ENCODE measurements around the gene CRELD1. TPM values are rescaled to one million over a fixed set of nuclear protein-coding genes. Genes with fewer than 3 reads are reported as not detected.

Gene CRELD1
- total and polyA plus RNA-seq, 7 donors: 4.8 to 67.8 (median 33.7) TPM

- Histone ChIP-seq H3K27ac (no peak overlapping the region), H3K4me1 (peaks cover 0 to 43% (median 34%) of the 10 kb centered on the region in 4 donors), H3K36me3 (peaks cover 0 to 12% (median 4%) of the 10 kb centered on the region in 4 donors), H3K27me3 (no peaks in the 10 kb centered on the region), H3K9me3 (no peaks in the 10 kb centered on the region), H3K4me3 (no peak overlapping the region)
- intact Hi-C loops (cut with DNase I): no loop called here
- WGBS, 2 donors: 87 to 93% methylated on average over 3 of the region's 3 CpGs
- TF ChIP-seq POLR2A (IDR thresholded peaks at IDR 0.05) (no peak), EP300 (IDR thresholded peaks at IDR 0.05) (no peak), POLR2AphosphoS5 (IDR thresholded peaks at IDR 0.05) (no peak)
- TF ChIP-seq, protein P1, sequence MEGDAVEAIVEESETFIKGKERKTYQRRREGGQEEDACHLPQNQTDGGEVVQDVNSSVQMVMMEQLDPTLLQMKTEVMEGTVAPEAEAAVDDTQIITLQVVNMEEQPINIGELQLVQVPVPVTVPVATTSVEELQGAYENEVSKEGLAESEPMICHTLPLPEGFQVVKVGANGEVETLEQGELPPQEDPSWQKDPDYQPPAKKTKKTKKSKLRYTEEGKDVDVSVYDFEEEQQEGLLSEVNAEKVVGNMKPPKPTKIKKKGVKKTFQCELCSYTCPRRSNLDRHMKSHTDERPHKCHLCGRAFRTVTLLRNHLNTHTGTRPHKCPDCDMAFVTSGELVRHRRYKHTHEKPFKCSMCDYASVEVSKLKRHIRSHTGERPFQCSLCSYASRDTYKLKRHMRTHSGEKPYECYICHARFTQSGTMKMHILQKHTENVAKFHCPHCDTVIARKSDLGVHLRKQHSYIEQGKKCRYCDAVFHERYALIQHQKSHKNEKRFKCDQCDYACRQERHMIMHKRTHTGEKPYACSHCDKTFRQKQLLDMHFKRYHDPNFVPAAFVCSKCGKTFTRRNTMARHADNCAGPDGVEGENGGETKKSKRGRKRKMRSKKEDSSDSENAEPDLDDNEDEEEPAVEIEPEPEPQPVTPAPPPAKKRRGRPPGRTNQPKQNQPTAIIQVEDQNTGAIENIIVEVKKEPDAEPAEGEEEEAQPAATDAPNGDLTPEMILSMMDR (IDR thresholded peaks at IDR 0.05): no peak
- DNase-seq: no peak
These were observed 45.1 kb upstream of the CRELD1 start for GRCh38 chr3:9888540-9888939.

- intact Hi-C loops (cut with DNase I): no loop called here
- peaks cover 0 to 42% (median 32%) of the 10 kb centered on the region in 4 donors for H3K4me1 ChIP-seq
These were observed 44.2 kb upstream of the CRELD1 start for GRCh38 chr3:9889405-9889804.

GRCh38 chr3:9890249-9891071 lies 43.2 kb upstream of the CRELD1 start, which contains the start of gene JAGN1:
Gene JAGN1, plus strand, starts transcription at chr3:9890610. Its CDS starts 113 bp downstream, at chr3:9890723.
- H3K27ac ChIP-seq: peak within 1 kb of the TSS; percentile 90 to 100 (median 98)
- peak; percentile 94 to 99 (median 96) for TF ChIP-seq POLR2AphosphoS5 (IDR thresholded peaks at IDR 0.05)
- TF ChIP-seq, protein P1 (IDR thresholded peaks at IDR 0.05): peak in 1 of 4 experiments; percentile 15
- peak; percentile 93 to 95 for TF ChIP-seq POLR2A (IDR thresholded peaks at IDR 0.05)
- TF ChIP-seq EP300 (IDR thresholded peaks at IDR 0.05): no peak
- 0 to 1% methylated on average over 62 of the region's 62 CpGs for WGBS, 2 donors

More at GRCh38 chr3:9889405-9889804, 44.2 kb upstream of the CRELD1 start:
- DNase-seq: no peak
- TF ChIP-seq POLR2A (IDR thresholded peaks at IDR 0.05) (no peak), EP300 (IDR thresholded peaks at IDR 0.05) (no peak), POLR2AphosphoS5 (IDR thresholded peaks at IDR 0.05) (no peak)
- TF ChIP-seq, protein P1 (IDR thresholded peaks at IDR 0.05): no peak
- Histone ChIP-seq H3K27ac (peak overlapping the region in 3 of 4 donors; percentile 90 to 100 (median 99)), H3K27me3 (no peaks in the 10 kb centered on the region), H3K4me3 (no peak overlapping the region), H3K9me3 (no peaks in the 10 kb centered on the region), H3K36me3 (peaks cover 0 to 14% (median 5%) of the 10 kb centered on the region in 4 donors)
- WGBS, 2 donors: 79 to 89% methylated on average over 5 of the region's 5 CpGs

DNA sequence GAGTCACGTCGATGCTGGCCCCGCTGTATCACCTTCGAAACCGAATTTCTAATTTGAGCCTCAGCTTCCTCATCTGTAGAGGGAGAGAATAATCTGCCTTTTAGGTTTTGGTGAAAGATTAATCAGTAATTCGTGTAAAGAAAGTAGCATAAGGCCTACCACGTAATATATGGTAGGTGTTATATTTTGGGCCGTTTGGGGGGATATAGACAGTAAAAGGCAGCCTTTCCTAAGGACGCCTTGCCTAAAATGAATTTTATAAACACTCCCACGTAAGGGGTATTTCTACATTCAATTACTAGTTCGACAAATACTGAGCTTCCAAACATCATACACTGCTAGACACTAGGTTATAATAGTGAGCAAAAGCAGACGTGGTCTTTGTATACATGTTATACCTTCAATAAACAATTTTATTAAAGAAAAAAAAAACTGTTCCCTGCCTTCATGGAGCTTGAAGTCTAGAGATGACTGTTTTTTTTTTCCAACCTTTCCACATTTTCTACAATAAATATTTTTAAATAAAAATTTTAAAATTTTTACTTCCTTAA lies 42.5 kb upstream of the CRELD1 start:
- no peaks in the 10 kb centered on the region for H3K27me3 ChIP-seq
- H3K4me1 ChIP-seq: peaks cover 0 to 36% (median 26%) of the 10 kb centered on the region in 4 donors
- WGBS, 2 donors: 3 to 10% methylated on average over 12 of the region's 12 CpGs
- intact Hi-C loops (cut with DNase I): loop anchor here (2.0 kb wide), 2 partner anchors 24 kb away; no protein-coding TSS in a partner anchor
- H3K36me3 ChIP-seq: peaks cover 0 to 14% (median 5%) of the 10 kb centered on the region in 4 donors
- no peaks in the 10 kb centered on the region for H3K9me3 ChIP-seq
- no peak for DNase-seq
- TF ChIP-seq POLR2A (IDR thresholded peaks at IDR 0.05) (no peak), POLR2AphosphoS5 (IDR thresholded peaks at IDR 0.05) (no peak), EP300 (IDR thresholded peaks at IDR 0.05) (no peak)
- TF ChIP-seq, protein P1 (IDR thresholded peaks at IDR 0.05): no peak
- peak overlapping the region; percentile 90 to 100 (median 98) for H3K27ac ChIP-seq
- peak overlapping the region; percentile 65 to 99 (median 98) for H3K4me3 ChIP-seq

More at GRCh38 chr3:9890249-9891071, 43.2 kb upstream of the CRELD1 start, which contains the start of gene JAGN1:
- Histone ChIP-seq H3K4me1 (peaks cover 0 to 36% (median 26%) of the 10 kb centered on the region in 4 donors), H3K4me3 (peak within 1 kb of the TSS; percentile 65 to 99 (median 98)), H3K27me3 (no peaks in the 10 kb centered on the region), H3K9me3 (no peaks in the 10 kb centered on the region), H3K36me3 (peaks cover 0 to 14% (median 5%) of the 10 kb centered on the region in 4 donors)
- intact Hi-C loops (cut with DNase I): loop anchor here (2.0 kb wide), 2 partner anchors 24 kb away; no protein-coding TSS in a partner anchor
- DNase-seq: peak; percentile 95

Measured in sigmoid colon (tissue), 7 donors.